ENCODE data around the gene PPEF1. TPM values are rescaled to one million over a fixed set of nuclear protein-coding genes. Genes with fewer than 3 reads are reported as not detected.

The PPEF1 gene
- total and polyA plus RNA-seq, 2 of the 8 experiments (the other 6 are each of a cell fraction or from before 2014, with no cell fraction given): 0.08 to 0.30 TPM

- Histone ChIP-seq H2BK120ac (replicated peaks; ENCODE audit: low read depth, low read length) (no peak overlapping the region), H3K4me2 (ENCODE audit: insufficient read depth in 1 of 2, low read depth in 2 of 2, low read length in 2 of 2) (no peak overlapping the region), H3K14ac (ENCODE audit: insufficient read length) (no peak overlapping the region), H2BK20ac (ENCODE audit: low read length) (no peak overlapping the region), H3K23ac (ENCODE audit: insufficient read length) (no peak overlapping the region), H4K20me1 (replicated peaks in 1 of 2; ENCODE audit: control insufficient read depth in 1 of 2, insufficient read depth in 2 of 2, low read length in 2 of 2) (no peaks in the 10 kb centered on the region), H4K8ac (ENCODE audit: extremely low read depth, insufficient read depth, low read length) (no peak overlapping the region), H2AK5ac (ENCODE audit: low read depth, low read length) (no peak overlapping the region), H2BK15ac (ENCODE audit: low read length) (no peak overlapping the region), H3K4me1 (replicated peaks in 1 of 4; ENCODE audit: control insufficient read depth in 3 of 4, insufficient read depth in 4 of 4, low read length in 3 of 4) (no peaks in the 10 kb centered on the region), H3K79me2 (ENCODE audit: control insufficient read depth in 1 of 2, insufficient read depth in 2 of 2, low read length in 2 of 2) (no peaks in the 10 kb centered on the region), H3K9me3 (ENCODE audit: insufficient read depth in 2 of 2, low read depth in 1 of 2, low read length in 1 of 2) (no peaks in the 10 kb centered on the region), H2BK5ac (ENCODE audit: low read depth, low read length) (no peak overlapping the region), H3K9ac (replicated peaks in 1 of 4; ENCODE audit: extremely low read depth in 1 of 4, low read depth in 3 of 4, low read length in 3 of 4) (no peak overlapping the region), H2AFZ (ENCODE audit: low read length) (no peak overlapping the region), H2BK12ac (ENCODE audit: low read depth, low read length) (no peak overlapping the region), H4K5ac (ENCODE audit: insufficient read length, low read depth, low read length) (no peak overlapping the region), H3K36me3 (ENCODE audit: control insufficient read depth in 2 of 4, insufficient read depth in 4 of 4, low read length in 3 of 4) (no peaks in the 10 kb centered on the region), H3K18ac (ENCODE audit: extremely low read depth, low read length) (no peak overlapping the region), H3K27ac (ENCODE audit: low read depth, low read length) (no peak overlapping the region), H3K4ac (replicated peaks; ENCODE audit: insufficient read length, low read depth, low read length) (no peak overlapping the region), H3K23me2 (ENCODE audit: low read depth, low read length) (no peaks in the 10 kb centered on the region), H4K91ac (replicated peaks; ENCODE audit: insufficient read length, low read length) (no peak overlapping the region), H3K56ac (replicated peaks; ENCODE audit: insufficient read length, low read depth, low read length) (no peak overlapping the region), H3K79me1 (ENCODE audit: low read depth, low read length) (no peaks in the 10 kb centered on the region), H3K4me3 (ENCODE audit: extremely low read depth in 1 of 4, insufficient read depth in 2 of 4, low read depth in 3 of 4, low read length in 4 of 4) (no peak overlapping the region), H3K27me3 (replicated peaks in 1 of 4; ENCODE audit: control insufficient read depth in 3 of 4, extremely low read depth in 1 of 4, insufficient read depth in 3 of 4, low read length in 3 of 4) (no peaks in the 10 kb centered on the region)
- CTCF ChIA-PET (ENCODE audit: partially characterized antibody): no interaction called here
- DNase-seq (ENCODE audit: low read depth in 1 of 2, low spot score in 2 of 2) (no peak), FAIRE-seq (no peak)
- TF ChIP-seq TAF7 (optimal IDR thresholded peaks at IDR 0.05; ENCODE audit: borderline replicate concordance, low read depth, low read length) (no peak), SUZ12 (IDR thresholded peaks at IDR 0.05; ENCODE audit: low read length) (no peak), TCF12 (IDR thresholded peaks at IDR 0.05; ENCODE audit: low read depth, low read length) (no peak)
- POLR2A ChIA-PET (ENCODE audit: partially characterized antibody): interaction anchor here (1.3 kb wide), 1 partner anchor 183 kb away, joined by 3 read pairs; no protein-coding TSS in a partner anchor
- WGBS, 2 experiments (ENCODE audit: extremely low coverage in 1 of 2, insufficient coverage in 1 of 2, insufficient read length in 1 of 2, insufficient replicate concordance in 2 of 2, low coverage in 1 of 2, low lambda C conversion rate in 2 of 2, missing lambda C conversion rate in 1 of 2): 85% methylated on average over 4 of the region's 5 CpGs; no CpG with 5 or more reads in 1 of the 2 experiments
Observed at GRCh38 chrX:18701621-18702361, 5.7 kb upstream of the PPEF1 start.

All from H1 (cell line).